Ectodermal cell (in vitro differentiated cells): ENCODE data around the gene MAP2K5.

Experiments
- H3K27ac ChIP-seq: 2 replicates; pipeline ENCODE4 v1.7.0; 2013; ENCODE audit warnings: mild to moderate bottlenecking, low read depth, low read length; ENCODE audit not compliant: insufficient read depth, poor library complexity, severe bottlenecking
- H3K27me3 ChIP-seq: 2 replicates; pipeline ENCODE4 v1.7.0; 2013; ENCODE audit warnings: mild to moderate bottlenecking, low read length; ENCODE audit not compliant: insufficient read depth, control insufficient read depth, poor library complexity, severe bottlenecking
- H3K36me3 ChIP-seq: one replicate; pipeline ENCODE4 v1.7.0; 2013; ENCODE audit warnings: low read length; ENCODE audit not compliant: control insufficient read depth, insufficient read depth
- H3K4me1 ChIP-seq: one replicate; pipeline ENCODE4 v1.7.0; 2013; ENCODE audit warnings: low read length; ENCODE audit not compliant: control insufficient read depth, insufficient read depth
- H3K4me3 ChIP-seq: 2 replicates; pipeline ENCODE4 v1.7.0; 2013; ENCODE audit warnings: low read depth, low read length, control low read depth; ENCODE audit not compliant: insufficient read depth
- H3K9me3 ChIP-seq: 2 replicates; pipeline ENCODE4 v1.7.0; 2013; ENCODE audit warnings: mild to moderate bottlenecking, low read length, moderate library complexity; ENCODE audit not compliant: control insufficient read depth
- WGBS, 2 experiments: methylation state at CpG; one replicate each; pipeline ENCODE4 v1.1.7; 2013; ENCODE audit warnings: missing lambda C conversion rate in 2 of 2; 5-methylcytosine and 5-hydroxymethylcytosine counted together

The MAP2K5 gene

DNA sequence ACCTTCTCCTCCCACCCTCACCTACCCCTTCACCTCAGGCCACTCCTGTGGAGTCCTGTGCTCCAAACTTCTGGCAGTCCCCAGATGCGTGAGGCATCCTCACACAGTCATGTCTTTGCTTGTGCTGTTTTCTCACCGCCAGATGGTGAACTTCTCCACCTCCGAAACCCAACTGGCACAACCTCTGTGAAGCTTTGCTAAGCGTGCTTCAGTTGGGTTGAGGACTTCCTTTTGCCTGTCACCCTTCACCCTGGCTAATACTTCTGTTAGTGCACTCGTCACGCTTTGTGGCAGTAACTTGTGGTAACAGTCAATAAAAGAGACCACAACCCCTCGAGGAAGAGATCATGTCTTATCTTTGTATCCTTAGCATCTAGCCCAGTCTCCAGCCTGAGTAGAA lies 240.8 kb downstream of the MAP2K5 start:
- Histone ChIP-seq H3K4me1 (peaks cover 53% of the 10 kb centered on the region), H3K27ac (no peak overlapping the region), H3K36me3 (no peaks in the 10 kb centered on the region), H3K9me3 (no peaks in the 10 kb centered on the region), H3K27me3 (no peaks in the 10 kb centered on the region), H3K4me3 (no peak overlapping the region)
- WGBS, 2 experiments, result 88 to 92% methylated on average over 7 of the region's 7 CpGs

DNA sequence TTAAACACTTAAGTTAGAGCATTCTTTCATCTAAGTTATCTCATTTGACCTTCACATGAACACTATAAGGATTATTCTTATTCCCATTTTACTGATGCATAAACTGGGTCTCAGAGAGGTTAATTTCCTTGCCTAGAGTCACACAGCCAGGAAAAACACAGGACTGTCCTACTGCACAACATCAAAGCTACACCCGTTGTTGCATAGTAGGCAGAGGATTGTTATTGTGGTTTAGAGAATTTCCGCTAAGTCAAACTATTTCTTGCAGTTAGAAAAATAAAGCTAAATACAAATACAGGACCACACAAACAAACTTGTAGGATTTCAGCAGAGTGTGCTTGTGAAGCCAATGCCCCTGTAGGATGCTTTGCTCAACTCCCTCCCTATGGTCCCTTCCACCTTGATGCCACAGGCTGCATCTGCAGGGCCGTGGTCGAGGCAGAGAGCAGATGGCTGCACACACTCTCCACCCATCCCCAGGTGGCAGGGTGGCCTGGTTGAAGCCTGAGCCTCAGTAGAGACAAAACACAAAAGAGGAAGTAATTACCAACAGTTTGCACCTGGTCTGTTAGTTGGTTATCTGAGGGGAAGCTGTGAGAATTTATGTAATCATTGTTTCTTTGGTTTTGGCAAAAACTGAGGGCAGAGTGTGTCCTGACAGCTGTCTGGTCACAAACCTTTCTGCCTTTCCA lies 241.7 kb downstream of the MAP2K5 start:
- Histone ChIP-seq H3K9me3 (no peaks in the 10 kb centered on the region), H3K4me1 (peaks cover 44% of the 10 kb centered on the region), H3K36me3 (no peaks in the 10 kb centered on the region), H3K27me3 (no peaks in the 10 kb centered on the region), H3K27ac (no peak overlapping the region), H3K4me3 (no peak overlapping the region)
- WGBS, 2 experiments, result 91 to 93% methylated on average over 3 to 4 of the region's 4 CpGs

DNA sequence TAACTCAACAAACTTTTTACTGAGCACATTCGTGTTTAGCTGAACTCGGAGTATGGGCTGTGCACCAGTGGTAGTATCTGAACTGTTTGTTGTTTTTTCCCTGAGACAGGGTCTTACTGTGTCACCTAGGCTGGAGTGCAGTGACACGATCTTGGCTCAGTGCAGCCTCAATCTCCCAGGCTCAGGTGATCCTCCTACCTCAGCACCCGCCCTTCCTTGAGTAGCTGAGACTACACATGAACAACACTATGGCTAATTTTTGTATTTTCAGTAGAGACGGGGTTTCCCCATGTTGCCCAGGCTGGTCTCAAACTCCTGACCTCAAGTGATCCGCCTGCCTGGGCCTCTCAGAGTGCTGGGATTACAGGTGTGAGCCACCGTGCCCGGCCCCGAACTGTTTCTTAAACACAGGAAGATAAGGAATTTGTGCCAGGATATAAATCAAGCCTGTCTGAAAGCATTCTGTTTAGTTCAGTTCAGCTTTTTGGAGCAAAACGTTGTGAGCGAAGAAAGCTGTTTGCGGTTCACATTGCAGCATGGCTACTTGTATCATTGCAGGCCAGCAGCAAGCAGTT lies 242.4 kb downstream of the MAP2K5 start:
- Histone ChIP-seq H3K36me3 (no peaks in the 10 kb centered on the region), H3K27me3 (no peaks in the 10 kb centered on the region), H3K4me3 (no peak overlapping the region), H3K27ac (no peak overlapping the region), H3K9me3 (no peaks in the 10 kb centered on the region), H3K4me1 (peaks cover 37% of the 10 kb centered on the region)
- WGBS, 2 experiments, result 93 to 94% methylated on average over 12 of the region's 12 CpGs

DNA sequence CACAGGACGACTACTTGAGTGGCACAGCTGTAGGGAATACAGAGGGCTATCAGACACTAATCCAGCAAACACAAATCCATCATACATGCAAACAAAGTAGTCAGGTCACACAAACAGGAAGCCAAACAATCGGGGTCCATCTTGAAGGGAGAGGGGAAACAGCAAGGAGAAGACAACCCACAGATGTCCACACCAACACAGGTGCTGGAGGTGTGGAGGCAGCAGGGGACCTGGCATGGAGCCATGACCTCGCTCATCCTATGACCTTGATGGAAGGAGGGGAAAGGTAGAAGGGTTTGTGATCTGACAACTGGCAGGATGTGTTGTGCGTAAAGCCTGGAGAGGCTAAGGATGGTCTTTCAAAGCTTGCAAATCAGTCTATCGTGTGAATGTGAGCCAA lies 242.9 kb downstream of the MAP2K5 start:
- H3K4me3 ChIP-seq, result no peak overlapping the region
- H3K27me3 ChIP-seq, result no peaks in the 10 kb centered on the region
- H3K27ac ChIP-seq, result no peak overlapping the region
- H3K9me3 ChIP-seq, result no peaks in the 10 kb centered on the region
- H3K36me3 ChIP-seq, result no peaks in the 10 kb centered on the region
- H3K4me1 ChIP-seq, result peaks cover 32% of the 10 kb centered on the region
- WGBS, 2 experiments, result 90 to 97% methylated on average over 5 of the region's 5 CpGs

DNA sequence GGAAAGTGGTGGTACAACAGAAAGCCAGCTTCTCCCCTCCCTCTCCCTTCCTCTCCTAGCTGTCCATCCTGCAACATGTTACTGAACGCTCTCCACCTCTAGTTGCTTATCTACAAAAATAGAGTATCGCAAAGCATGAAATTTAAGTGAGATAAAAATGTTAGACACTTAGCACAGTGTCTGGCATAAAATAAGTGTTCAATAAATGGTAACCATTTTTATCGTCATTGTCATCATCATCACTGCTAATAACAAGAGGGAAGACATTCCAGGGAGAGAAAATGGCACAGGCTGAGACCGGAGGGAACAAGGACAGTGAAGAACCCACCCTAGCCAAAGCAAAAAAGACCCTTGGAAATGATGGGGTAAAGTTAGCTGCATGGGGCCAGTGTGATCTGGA lies 244.1 kb downstream of the MAP2K5 start:
- 84 to 99% methylated on average over 2 to 4 of the region's 4 CpGs for WGBS, 2 experiments
- H3K36me3 ChIP-seq, result no peaks in the 10 kb centered on the region
- H3K4me3 ChIP-seq, result no peak overlapping the region
- H3K4me1 ChIP-seq, result peaks cover 20% of the 10 kb centered on the region
- no peak overlapping the region for H3K27ac ChIP-seq
- no peaks in the 10 kb centered on the region for H3K27me3 ChIP-seq
- no peaks in the 10 kb centered on the region for H3K9me3 ChIP-seq

DNA sequence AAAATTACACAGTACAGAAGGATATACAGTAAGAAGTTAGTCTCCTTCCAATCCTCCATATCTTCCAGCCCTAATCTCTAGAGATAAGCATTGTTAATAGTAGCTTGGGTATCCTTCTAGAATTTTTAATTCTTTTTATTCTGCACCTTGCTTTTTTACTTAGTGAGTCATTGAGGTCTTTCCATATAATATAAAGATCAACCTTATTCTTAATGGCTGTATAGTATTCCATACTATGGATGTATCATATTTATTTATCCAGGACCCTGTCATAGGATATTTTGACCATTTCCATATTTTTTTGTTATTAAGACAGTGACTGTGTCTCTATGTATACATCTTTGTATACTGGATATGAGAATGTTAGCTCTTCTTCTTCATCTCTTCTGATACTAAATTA lies 246.5 kb downstream of the MAP2K5 start:
- no peaks in the 10 kb centered on the region for H3K9me3 ChIP-seq
- no peak overlapping the region for H3K27ac ChIP-seq
- no peaks in the 10 kb centered on the region for H3K36me3 ChIP-seq
- no peak overlapping the region for H3K4me3 ChIP-seq
- no peaks in the 10 kb centered on the region for H3K4me1 ChIP-seq
- H3K27me3 ChIP-seq, result no peaks in the 10 kb centered on the region

DNA sequence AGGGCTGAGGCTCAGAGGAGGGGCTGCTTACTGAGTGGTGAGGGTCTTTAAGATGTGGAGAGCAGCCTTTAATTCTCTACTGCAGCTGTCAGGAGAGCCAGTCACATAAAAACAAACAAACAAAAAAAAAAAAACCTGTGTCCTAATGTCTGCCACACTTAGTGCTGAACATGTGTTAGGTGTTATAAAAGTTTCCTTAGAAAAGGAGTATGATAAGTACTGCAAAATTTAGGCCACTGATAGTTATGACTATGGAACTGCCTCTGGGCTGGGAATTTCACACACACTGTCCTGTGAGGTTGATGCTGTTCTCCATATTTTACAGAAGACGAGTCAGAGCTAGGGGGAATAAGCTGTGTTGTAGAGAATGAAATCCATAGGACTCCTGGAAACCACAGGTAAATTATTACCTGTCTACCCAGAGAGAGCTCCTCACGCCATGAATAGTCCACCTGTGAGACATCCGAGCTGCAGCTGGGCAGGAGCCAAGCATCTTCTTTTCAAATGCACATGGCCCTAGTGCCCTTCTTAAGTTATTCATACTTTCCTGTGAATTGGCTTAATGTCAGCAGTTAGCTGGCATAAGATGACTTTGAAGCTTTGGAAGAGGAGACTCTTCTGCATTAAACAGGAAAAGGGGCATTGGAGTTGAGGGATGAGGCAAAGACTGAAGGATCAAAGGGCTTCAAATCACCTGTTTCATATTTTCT lies 248.3 kb downstream of the MAP2K5 start:
- WGBS, 2 experiments, result 75 to 79% methylated on average over 3 of the region's 3 CpGs
- no peaks in the 10 kb centered on the region for H3K36me3 ChIP-seq
- H3K27me3 ChIP-seq, result no peaks in the 10 kb centered on the region
- H3K27ac ChIP-seq, result no peak overlapping the region
- H3K9me3 ChIP-seq, result no peaks in the 10 kb centered on the region
- H3K4me3 ChIP-seq, result no peak overlapping the region
- H3K4me1 ChIP-seq, result no peaks in the 10 kb centered on the region

DNA sequence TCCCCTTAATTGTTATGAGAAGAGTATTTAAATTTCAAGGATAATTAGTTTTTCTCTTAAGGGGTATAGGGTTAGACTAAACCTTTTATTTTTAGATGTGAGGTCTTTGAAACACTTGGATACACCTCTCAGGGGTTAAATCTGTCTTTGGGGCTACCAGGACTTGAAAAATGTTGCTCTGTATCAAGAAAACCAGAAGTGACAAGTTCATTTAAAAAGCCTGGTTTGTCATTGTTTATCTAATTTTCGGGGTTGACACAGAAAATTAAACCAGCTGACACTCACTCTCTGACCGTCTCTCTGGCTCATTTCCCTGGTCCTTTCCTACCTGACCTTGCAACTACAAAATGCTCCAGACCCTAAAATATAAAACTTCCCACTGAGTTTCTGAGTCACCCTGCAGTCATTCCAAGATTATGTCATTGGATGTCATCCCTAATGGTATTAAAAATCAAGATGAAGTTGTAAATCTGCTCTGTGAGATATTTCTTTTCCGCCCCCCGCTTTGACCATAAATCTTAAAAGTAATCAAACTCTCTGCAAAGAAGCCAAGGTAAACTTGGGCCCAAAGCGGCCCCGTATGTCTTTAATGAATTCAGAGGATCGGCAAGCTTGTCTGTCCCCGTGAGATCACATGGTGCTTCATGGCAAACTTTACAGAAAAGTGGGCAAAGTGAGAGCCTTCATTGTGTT lies 249.9 kb downstream of the MAP2K5 start:
- H3K4me1 ChIP-seq, result no peaks in the 10 kb centered on the region
- no peaks in the 10 kb centered on the region for H3K9me3 ChIP-seq
- no peaks in the 10 kb centered on the region for H3K27me3 ChIP-seq
- no peak overlapping the region for H3K27ac ChIP-seq
- H3K36me3 ChIP-seq, result no peaks in the 10 kb centered on the region
- 84 to 86% methylated on average over 8 of the region's 8 CpGs for WGBS, 2 experiments
- H3K4me3 ChIP-seq, result no peak overlapping the region

DNA sequence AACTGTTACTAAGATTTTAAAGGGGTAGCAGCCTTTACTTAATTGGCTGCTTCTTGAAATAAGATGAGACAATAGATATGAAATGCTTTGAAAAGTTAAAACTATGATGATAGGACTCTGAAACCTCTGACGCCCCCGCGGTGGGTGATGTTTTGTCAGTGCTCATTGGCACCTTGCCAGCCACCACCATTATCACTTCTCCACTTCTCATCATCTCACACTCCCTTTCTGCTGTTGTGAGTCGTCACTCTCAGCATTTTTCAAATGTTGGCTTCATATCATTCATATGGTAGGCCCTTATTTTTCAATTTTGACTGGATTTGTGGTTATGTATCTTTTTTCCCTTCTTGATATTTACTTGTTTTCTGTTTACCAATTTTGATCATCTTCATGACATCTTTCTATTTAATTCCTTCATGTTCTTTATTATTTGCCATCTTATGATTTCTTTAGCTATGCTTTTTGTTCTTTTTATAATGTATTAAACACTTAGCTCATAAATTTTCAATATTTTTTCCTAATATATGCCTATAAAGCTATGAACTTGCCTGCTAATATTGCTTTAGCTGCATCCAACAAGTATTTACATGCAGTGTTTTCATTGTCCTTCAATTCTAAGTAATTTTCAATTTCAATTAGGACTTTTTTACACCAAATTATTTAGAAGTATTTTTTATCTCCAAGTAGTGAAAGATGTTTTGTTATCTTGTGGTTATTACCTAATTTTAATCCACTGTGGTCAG lies 252.5 kb downstream of the MAP2K5 start:
- 90 to 100% methylated on average over 4 of the region's 4 CpGs for WGBS, 2 experiments
- Histone ChIP-seq H3K4me3 (no peak overlapping the region), H3K27me3 (no peaks in the 10 kb centered on the region), H3K9me3 (no peaks in the 10 kb centered on the region), H3K36me3 (no peaks in the 10 kb centered on the region), H3K4me1 (no peaks in the 10 kb centered on the region), H3K27ac (no peak overlapping the region)
